Measurements from ENCODE around the gene DPPA3. TPM values are rescaled to one million over a fixed set of nuclear protein-coding genes. Genes with fewer than 3 reads are reported as not detected.
"Not testable (repeated sequence)": the region's sequence is repeated elsewhere in the genome, so short reads cannot be mapped to it uniquely, and the experiment has no call there.

The DPPA3 gene
- not detected for polyA plus RNA-seq (2013)

- Histone ChIP-seq H3K4me3 (ENCODE audit: control insufficient read depth in 1 of 7, extremely low read depth in 1 of 7, insufficient read depth in 4 of 7, low read depth in 2 of 7, low read length in 6 of 7) (no peak within 1 kb of the TSS), H3K27me3 (replicated peaks in 2 of 5; ENCODE audit: control insufficient read depth in 4 of 5, insufficient read depth in 5 of 5, low read length in 4 of 5) (no peaks in the 10 kb centered on the region), H3K9me3 (ENCODE audit: control extremely low read depth in 1 of 5, control insufficient read depth in 4 of 5, insufficient read depth in 2 of 5, low read depth in 1 of 5, low read length in 4 of 5) (no peaks in the 10 kb centered on the region), H3K4me1 (ENCODE audit: control extremely low read depth in 1 of 4, control insufficient read depth in 4 of 4, insufficient read depth in 4 of 4, low read length in 3 of 4) (peaks cover 0 to 1% (median 0%) of the 10 kb centered on the region in 4 experiments), H3K36me3 (ENCODE audit: control insufficient read depth in 4 of 4, insufficient read depth in 4 of 4, low read length in 3 of 4) (no peaks in the 10 kb centered on the region), H3K27ac (ENCODE audit: insufficient read depth in 1 of 2, low read depth in 1 of 2, low read length in 2 of 2, poor library complexity in 1 of 2, severe bottlenecking in 2 of 2) (no peak within 1 kb of the TSS)
- WGBS (ENCODE audit: insufficient coverage), result 96% methylated on average over 7 of the region's 7 CpGs
- POLR2A ChIA-PET, result no interaction called here
- CTCF ChIA-PET, result interaction anchor here (0.8 to 1.3 kb wide), 3 partner anchors 21 to 38 kb away, joined by 3 read pairs; no protein-coding TSS in a partner anchor
- DNase-seq, result no peak
Observed at GRCh38 chr12:7711133-7711532, at the start of gene DPPA3. Gene DPPA3 (plus strand): TSS chr12:7711433. CDS start chr12:7711571, 138 bp downstream.

GRCh38 chr12:7661741-7662140 is 49.5 kb upstream of the DPPA3 start:
- H3K4me1 ChIP-seq (ENCODE audit: control extremely low read depth in 1 of 4, control insufficient read depth in 4 of 4, insufficient read depth in 4 of 4, low read length in 3 of 4), result peaks cover 4 to 24% (median 12%) of the 10 kb centered on the region in 4 experiments
- no peak overlapping the region for H3K4me3 ChIP-seq (ENCODE audit: control insufficient read depth in 1 of 7, extremely low read depth in 1 of 7, insufficient read depth in 4 of 7, low read depth in 2 of 7, low read length in 6 of 7)
- H3K27ac ChIP-seq (ENCODE audit: insufficient read depth in 1 of 2, low read depth in 1 of 2, low read length in 2 of 2, poor library complexity in 1 of 2, severe bottlenecking in 2 of 2), result no peak overlapping the region
- WGBS (ENCODE audit: insufficient coverage), result 100% methylated on average over 2 of the region's 5 CpGs
- DNase-seq, result no peak
- H3K36me3 ChIP-seq (ENCODE audit: control insufficient read depth in 4 of 4, insufficient read depth in 4 of 4, low read length in 3 of 4), result no peaks in the 10 kb centered on the region
- H3K27me3 ChIP-seq (replicated peaks in 2 of 5; ENCODE audit: control insufficient read depth in 4 of 5, insufficient read depth in 5 of 5, low read length in 4 of 5), result no peaks in the 10 kb centered on the region
- POLR2A ChIA-PET, result no interaction called here
- CTCF ChIA-PET, result interaction anchor here (1.1 kb wide), 1 partner anchor 687 kb away, joined by 3 read pairs; no protein-coding TSS in a partner anchor
- no peaks in the 10 kb centered on the region for H3K9me3 ChIP-seq (ENCODE audit: control extremely low read depth in 1 of 5, control insufficient read depth in 4 of 5, insufficient read depth in 2 of 5, low read depth in 1 of 5, low read length in 4 of 5)

DNA sequence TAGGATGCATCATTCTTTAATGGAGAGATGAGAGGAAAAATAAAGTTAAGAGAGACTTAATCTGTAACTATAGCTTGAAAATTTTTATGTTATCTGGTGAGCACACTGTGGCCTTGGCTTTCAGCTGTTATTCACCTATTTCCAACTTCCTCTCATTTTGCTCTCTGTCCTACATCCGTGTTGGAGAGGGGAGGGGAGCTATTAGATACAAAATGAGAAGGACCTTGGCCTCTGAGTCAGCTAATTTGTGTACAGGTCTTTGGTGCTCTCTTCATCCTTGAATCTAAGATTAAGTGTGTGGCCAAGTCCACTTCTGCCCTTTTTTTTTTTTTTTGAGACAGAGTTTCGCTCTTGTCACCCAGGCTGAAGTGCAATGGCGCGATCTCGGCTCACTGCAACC is 44.6 kb upstream of the DPPA3 start:
- H3K27me3 ChIP-seq (replicated peaks in 2 of 5; ENCODE audit: control insufficient read depth in 4 of 5, insufficient read depth in 5 of 5, low read length in 4 of 5), result no peaks in the 10 kb centered on the region
- H3K4me3 ChIP-seq (ENCODE audit: control insufficient read depth in 1 of 7, extremely low read depth in 1 of 7, insufficient read depth in 4 of 7, low read depth in 2 of 7, low read length in 6 of 7), result no peak overlapping the region
- POLR2A ChIA-PET, result interaction anchor here (0.8 kb wide), 1 partner anchor 8 kb away, joined by 3 read pairs; no protein-coding TSS in a partner anchor
- H3K27ac ChIP-seq (ENCODE audit: insufficient read depth in 1 of 2, low read depth in 1 of 2, low read length in 2 of 2, poor library complexity in 1 of 2, severe bottlenecking in 2 of 2), result no peak overlapping the region
- H3K9me3 ChIP-seq (ENCODE audit: control extremely low read depth in 1 of 5, control insufficient read depth in 4 of 5, insufficient read depth in 2 of 5, low read depth in 1 of 5, low read length in 4 of 5), result no peaks in the 10 kb centered on the region
- DNase-seq, result peak in 1 of 3 donors; percentile 35
- H3K4me1 ChIP-seq (ENCODE audit: control extremely low read depth in 1 of 4, control insufficient read depth in 4 of 4, insufficient read depth in 4 of 4, low read length in 3 of 4), result peaks cover 0 to 3% (median 0%) of the 10 kb centered on the region in 4 experiments
- CTCF ChIA-PET, result interaction anchor here (0.5 to 4.6 kb wide), 10 partner anchors 8 to 203 kb away, joined by 3 to 38 read pairs (median 4); no protein-coding TSS in a partner anchor
- no peaks in the 10 kb centered on the region for H3K36me3 ChIP-seq (ENCODE audit: control insufficient read depth in 4 of 4, insufficient read depth in 4 of 4, low read length in 3 of 4)
- WGBS (ENCODE audit: insufficient coverage), result no CpG with 5 or more reads among the region's 5 CpGs

DNA sequence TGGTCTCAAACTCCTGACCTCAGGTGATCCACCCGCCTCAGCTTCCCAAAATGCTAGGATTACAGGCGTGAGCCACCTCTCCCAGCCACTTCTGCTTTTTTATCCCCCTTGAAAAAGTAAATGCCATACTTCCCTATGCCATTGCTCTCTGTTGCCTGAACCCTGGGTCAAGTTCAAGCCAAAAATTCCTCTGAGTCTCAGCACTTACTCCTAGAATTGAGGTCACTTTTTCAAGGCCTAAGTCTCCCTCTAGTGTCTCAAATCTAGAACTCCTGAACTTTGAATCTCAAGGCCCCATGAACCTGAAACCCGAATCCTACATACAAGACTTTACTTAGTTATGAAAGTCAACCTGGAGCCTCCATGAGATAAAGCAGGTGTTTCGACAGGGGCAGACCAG is 44.1 kb upstream of the DPPA3 start:
- ChIA-PET CTCF (interaction anchor here (0.9 to 4.6 kb wide), 6 partner anchors 14 to 141 kb away, joined by 3 to 38 read pairs (median 5); no protein-coding TSS in a partner anchor), POLR2A (interaction anchor here (0.8 kb wide), 1 partner anchor 9 kb away, joined by 3 read pairs; no protein-coding TSS in a partner anchor)
- H3K4me3 ChIP-seq (ENCODE audit: control insufficient read depth in 1 of 7, extremely low read depth in 1 of 7, insufficient read depth in 4 of 7, low read depth in 2 of 7, low read length in 6 of 7), result no peak overlapping the region
- no peak overlapping the region for H3K27ac ChIP-seq (ENCODE audit: insufficient read depth in 1 of 2, low read depth in 1 of 2, low read length in 2 of 2, poor library complexity in 1 of 2, severe bottlenecking in 2 of 2)
- 64% methylated on average over 3 of the region's 4 CpGs for WGBS (ENCODE audit: insufficient coverage)
- peak; percentile 56 to 73 (median 71) for DNase-seq
- no peaks in the 10 kb centered on the region for H3K36me3 ChIP-seq (ENCODE audit: control insufficient read depth in 4 of 4, insufficient read depth in 4 of 4, low read length in 3 of 4)
- H3K4me1 ChIP-seq (ENCODE audit: control extremely low read depth in 1 of 4, control insufficient read depth in 4 of 4, insufficient read depth in 4 of 4, low read length in 3 of 4), result peaks cover 0 to 3% (median 0%) of the 10 kb centered on the region in 4 experiments
- no peaks in the 10 kb centered on the region for H3K27me3 ChIP-seq (replicated peaks in 2 of 5; ENCODE audit: control insufficient read depth in 4 of 5, insufficient read depth in 5 of 5, low read length in 4 of 5)
- H3K9me3 ChIP-seq (ENCODE audit: control extremely low read depth in 1 of 5, control insufficient read depth in 4 of 5, insufficient read depth in 2 of 5, low read depth in 1 of 5, low read length in 4 of 5), result no peaks in the 10 kb centered on the region

GRCh38 chr12:7668171-7668570 is 43.1 kb upstream of the DPPA3 start:
- Histone ChIP-seq H3K27ac (ENCODE audit: insufficient read depth in 1 of 2, low read depth in 1 of 2, low read length in 2 of 2, poor library complexity in 1 of 2, severe bottlenecking in 2 of 2) (no peak overlapping the region), H3K4me3 (ENCODE audit: control insufficient read depth in 1 of 7, extremely low read depth in 1 of 7, insufficient read depth in 4 of 7, low read depth in 2 of 7, low read length in 6 of 7) (no peak overlapping the region), H3K27me3 (replicated peaks in 2 of 5; ENCODE audit: control insufficient read depth in 4 of 5, insufficient read depth in 5 of 5, low read length in 4 of 5) (no peaks in the 10 kb centered on the region), H3K4me1 (ENCODE audit: control extremely low read depth in 1 of 4, control insufficient read depth in 4 of 4, insufficient read depth in 4 of 4, low read length in 3 of 4) (peaks cover 0 to 3% (median 0%) of the 10 kb centered on the region in 4 experiments), H3K36me3 (ENCODE audit: control insufficient read depth in 4 of 4, insufficient read depth in 4 of 4, low read length in 3 of 4) (no peaks in the 10 kb centered on the region), H3K9me3 (ENCODE audit: control extremely low read depth in 1 of 5, control insufficient read depth in 4 of 5, insufficient read depth in 2 of 5, low read depth in 1 of 5, low read length in 4 of 5) (no peaks in the 10 kb centered on the region)
- ChIA-PET CTCF (interaction anchor here (0.5 to 4.6 kb wide), 7 partner anchors 8 to 137 kb away, joined by 3 to 38 read pairs (median 4); no protein-coding TSS in a partner anchor), POLR2A (no interaction called here)
- no peak for DNase-seq
- WGBS (ENCODE audit: insufficient coverage), result 85% methylated on average over 3 of the region's 5 CpGs

DNA sequence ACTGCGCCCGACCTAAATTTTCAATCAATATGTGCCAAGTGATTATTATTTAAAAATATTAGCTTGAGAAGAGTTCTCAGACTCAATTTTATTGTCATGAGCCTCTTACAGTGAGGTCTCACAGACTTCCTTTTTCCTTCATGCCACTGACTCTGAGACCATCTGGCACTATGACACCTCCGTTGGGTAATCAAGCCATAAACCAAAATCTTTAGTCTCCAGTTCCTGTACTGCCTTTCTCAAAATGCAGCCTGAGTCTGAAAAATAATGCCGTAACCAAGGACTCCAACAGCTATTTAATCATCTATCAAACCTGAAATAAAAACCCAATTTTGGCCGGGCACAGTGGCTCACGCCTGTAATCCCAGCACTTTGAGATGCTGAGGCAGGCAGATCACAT is 35.8 kb upstream of the DPPA3 start:
- CTCF ChIA-PET, result interaction anchor here (0.8 to 3.5 kb wide), 9 partner anchors 9 to 133 kb away, joined by 3 to 21 read pairs (median 6); no protein-coding TSS in a partner anchor
- 0% methylated on average over 4 of the region's 6 CpGs for WGBS (ENCODE audit: insufficient coverage)

GRCh38 chr12:7677432-7677888 is 33.8 kb upstream of the DPPA3 start:
- POLR2A ChIA-PET, result interaction anchor here (1.5 kb wide), 1 partner anchor 18 kb away, joined by 3 read pairs; the partner anchor contains the start of gene GDF3
- CTCF ChIA-PET, result interaction anchor here (0.7 to 3.5 kb wide), 17 partner anchors 11 to 229 kb away, joined by 3 to 21 read pairs (median 3); partner anchors contain the start of gene GDF3
- DNase-seq, result peak; percentile 96 to 98 (median 97)

More for the DNA sequence above, 35.8 kb upstream of the DPPA3 start:
- peaks cover 16 to 45% (median 42%) of the 10 kb centered on the region in 4 experiments for H3K4me1 ChIP-seq (ENCODE audit: control extremely low read depth in 1 of 4, control insufficient read depth in 4 of 4, insufficient read depth in 4 of 4, low read length in 3 of 4)
- H3K9me3 ChIP-seq (ENCODE audit: control extremely low read depth in 1 of 5, control insufficient read depth in 4 of 5, insufficient read depth in 2 of 5, low read depth in 1 of 5, low read length in 4 of 5); H3K36me3 ChIP-seq (ENCODE audit: control insufficient read depth in 4 of 4, insufficient read depth in 4 of 4, low read length in 3 of 4); H3K27me3 ChIP-seq (replicated peaks in 2 of 5; ENCODE audit: control insufficient read depth in 4 of 5, insufficient read depth in 5 of 5, low read length in 4 of 5): not testable (repeated sequence)
- H3K4me3 ChIP-seq (ENCODE audit: control insufficient read depth in 1 of 7, extremely low read depth in 1 of 7, insufficient read depth in 4 of 7, low read depth in 2 of 7, low read length in 6 of 7), result peak overlapping the region in 2 of 7 experiments; percentile 23 to 26
- POLR2A ChIA-PET, result interaction anchor here (1.3 kb wide), 1 partner anchor 20 kb away, joined by 3 read pairs; no protein-coding TSS in a partner anchor
- H3K27ac ChIP-seq (ENCODE audit: insufficient read depth in 1 of 2, low read depth in 1 of 2, low read length in 2 of 2, poor library complexity in 1 of 2, severe bottlenecking in 2 of 2), result peak overlapping the region; percentile 78 to 82
- peak; percentile 70 to 96 (median 94) for DNase-seq

More at GRCh38 chr12:7677432-7677888, 33.8 kb upstream of the DPPA3 start:
- H3K9me3 ChIP-seq (ENCODE audit: control extremely low read depth in 1 of 5, control insufficient read depth in 4 of 5, insufficient read depth in 2 of 5, low read depth in 1 of 5, low read length in 4 of 5); H3K27me3 ChIP-seq (replicated peaks in 2 of 5; ENCODE audit: control insufficient read depth in 4 of 5, insufficient read depth in 5 of 5, low read length in 4 of 5); H3K36me3 ChIP-seq (ENCODE audit: control insufficient read depth in 4 of 4, insufficient read depth in 4 of 4, low read length in 3 of 4); H3K27ac ChIP-seq (ENCODE audit: insufficient read depth in 1 of 2, low read depth in 1 of 2, low read length in 2 of 2, poor library complexity in 1 of 2, severe bottlenecking in 2 of 2): not testable (repeated sequence)
- WGBS (ENCODE audit: insufficient coverage), result 0% methylated on average over 2 of the region's 9 CpGs
- H3K4me3 ChIP-seq (ENCODE audit: control insufficient read depth in 1 of 7, extremely low read depth in 1 of 7, insufficient read depth in 4 of 7, low read depth in 2 of 7, low read length in 6 of 7), result peak overlapping the region in 1 of 7 experiments; percentile 33
- peaks cover 16 to 48% (median 47%) of the 10 kb centered on the region in 4 experiments for H3K4me1 ChIP-seq (ENCODE audit: control extremely low read depth in 1 of 4, control insufficient read depth in 4 of 4, insufficient read depth in 4 of 4, low read length in 3 of 4)

All from common myeloid progenitor, CD34-positive (primary cell).